Glomerular visceral epithelial cell (primary cell): ENCODE measurements around the gene PSEN1.
A peak's percentile ranks its signal among the peaks of the same experiment; 100 is the strongest.

ENCODE experiments used
- DNase-seq: peaks from one replicate; pipeline ENCODE4 v3.0.0-alpha.2; 2016; ENCODE audit errors: extremely low spot score

Gene PSEN1

GRCh38 chr14:73253721-73254120 lies 117.4 kb downstream of the PSEN1 start:
- DNase-seq: no peak

GRCh38 chr14:73254247-73255004 lies 118.1 kb downstream of the PSEN1 start:
- no peak for DNase-seq

- DNase-seq: no peak
These were observed 118.7 kb downstream of the PSEN1 start for GRCh38 chr14:73255005-73255400.

- no peak for DNase-seq
These were observed 119.5 kb downstream of the PSEN1 start for GRCh38 chr14:73255693-73256225.

GRCh38 chr14:73258076-73258475 lies 121.8 kb downstream of the PSEN1 start:
- DNase-seq: no peak

GRCh38 chr14:73258845-73259611 lies 122.7 kb downstream of the PSEN1 start:
- no peak for DNase-seq

GRCh38 chr14:73259837-73260236 lies 123.5 kb downstream of the PSEN1 start:
- DNase-seq: no peak

GRCh38 chr14:73260574-73260973 lies 124.3 kb downstream of the PSEN1 start:
- no peak for DNase-seq

GRCh38 chr14:73261075-73261474 lies 124.8 kb downstream of the PSEN1 start:
- no peak for DNase-seq

GRCh38 chr14:73261520-73262426 lies 125.5 kb downstream of the PSEN1 start:
- no peak for DNase-seq

GRCh38 chr14:73262427-73263183 lies 126.3 kb downstream of the PSEN1 start:
- no peak for DNase-seq

- no peak for DNase-seq
These were observed 127.3 kb downstream of the PSEN1 start for GRCh38 chr14:73263606-73264005.

- DNase-seq: no peak
These were observed 128.0 kb downstream of the PSEN1 start for GRCh38 chr14:73264080-73264884.

GRCh38 chr14:73264885-73265720 lies 128.8 kb downstream of the PSEN1 start:
- no peak for DNase-seq

- DNase-seq: no peak
These were observed 129.4 kb downstream of the PSEN1 start for GRCh38 chr14:73265721-73266046.

- no peak for DNase-seq
These were observed 130.0 kb downstream of the PSEN1 start for GRCh38 chr14:73266317-73266716.

GRCh38 chr14:73267474-73267873 lies 131.2 kb downstream of the PSEN1 start:
- DNase-seq: no peak

GRCh38 chr14:73269729-73270531 lies 133.6 kb downstream of the PSEN1 start:
- peak; percentile 44 for DNase-seq

- DNase-seq: no peak
These were observed 136.1 kb downstream of the PSEN1 start for GRCh38 chr14:73272393-73272792.
